Renal cortex interstitium (tissue), 15 donors: ENCODE measurements around the gene NKX6-2. TPM values are rescaled to one million over a fixed set of nuclear protein-coding genes. Genes with fewer than 3 reads are reported as not detected.
"Not testable (repeated sequence)": the region's sequence is repeated elsewhere in the genome, so short reads cannot be mapped to it uniquely, and the experiment has no call there.

Experiments
- DNase-seq, 11 donors: peaks; one replicate each; pipeline ENCODE4 v3.0.0-alpha.2; 2013; ENCODE audit warnings: low read depth in 9 of 11, low spot score in 4 of 11; ENCODE audit errors: extremely low read depth in 1 of 11
- long read RNA-seq, 16 experiments: transcript quantifications; one replicate each; lab custom pipeline, GENCODE V29; 2026
- polyA plus RNA-seq, 3 donors: library from polyadenylated mRNA; unstranded; fragments of 120-200 nt; gene quantifications; one replicate each; pipeline ENCODE4 v1.2.1, GENCODE V29; 2013; ENCODE audit not compliant: insufficient read length in 3 of 3

The NKX6-2 gene
- 1 to 10 TPM; 4.9 to 7.3 (median 6.1) TPM for polyA plus RNA-seq
- long read RNA-seq, donor 1, partial matches to known transcripts: 0 of 2 reads
- long read RNA-seq, donor 1, other reads (novel, unspliced or antisense): 0 of 2 reads
- long read RNA-seq, donor 2: 0 reads
- long read RNA-seq, donor 3, partial matches to known transcripts: 0 of 1 reads
- long read RNA-seq, donor 3, other reads (novel, unspliced or antisense): 0 of 1 reads
- long read RNA-seq, donor 4, partial matches to known transcripts: 0 of 2 reads
- long read RNA-seq, donor 4, other reads (novel, unspliced or antisense): 0 of 2 reads
- long read RNA-seq, donor 5: 0 reads
- long read RNA-seq, donor 6, partial matches to known transcripts: 0 of 1 reads
- long read RNA-seq, donor 6, other reads (novel, unspliced or antisense): 0 of 1 reads
- long read RNA-seq, donor 7, partial matches to known transcripts: 0 of 1 reads
- long read RNA-seq, donor 7, other reads (novel, unspliced or antisense): 0 of 1 reads
- long read RNA-seq, donor 8, partial matches to known transcripts: 0 of 3 reads
- long read RNA-seq, donor 8, other reads (novel, unspliced or antisense): 0 of 3 reads
- long read RNA-seq, donor 9, partial matches to known transcripts: 0 of 2 reads
- long read RNA-seq, donor 9, other reads (novel, unspliced or antisense): 0 of 2 reads
- long read RNA-seq, donor 10, partial matches to known transcripts: 0 of 1 reads
- long read RNA-seq, donor 10, other reads (novel, unspliced or antisense): 0 of 1 reads
- long read RNA-seq, donor 11: 0 reads
- long read RNA-seq, donor 12, partial matches to known transcripts: 0 of 7 reads
- long read RNA-seq, donor 12, other reads (novel, unspliced or antisense): 6 of 7 reads
- long read RNA-seq, donor 13: 0 reads
- long read RNA-seq, donor 14, partial matches to known transcripts: 0 of 3 reads
- long read RNA-seq, donor 14, other reads (novel, unspliced or antisense): 0 of 3 reads
- long read RNA-seq, donor 15: 0 reads
- long read RNA-seq, donor 16, partial matches to known transcripts: 0 of 2 reads
- long read RNA-seq, donor 16, other reads (novel, unspliced or antisense): 0 of 2 reads

DNA sequence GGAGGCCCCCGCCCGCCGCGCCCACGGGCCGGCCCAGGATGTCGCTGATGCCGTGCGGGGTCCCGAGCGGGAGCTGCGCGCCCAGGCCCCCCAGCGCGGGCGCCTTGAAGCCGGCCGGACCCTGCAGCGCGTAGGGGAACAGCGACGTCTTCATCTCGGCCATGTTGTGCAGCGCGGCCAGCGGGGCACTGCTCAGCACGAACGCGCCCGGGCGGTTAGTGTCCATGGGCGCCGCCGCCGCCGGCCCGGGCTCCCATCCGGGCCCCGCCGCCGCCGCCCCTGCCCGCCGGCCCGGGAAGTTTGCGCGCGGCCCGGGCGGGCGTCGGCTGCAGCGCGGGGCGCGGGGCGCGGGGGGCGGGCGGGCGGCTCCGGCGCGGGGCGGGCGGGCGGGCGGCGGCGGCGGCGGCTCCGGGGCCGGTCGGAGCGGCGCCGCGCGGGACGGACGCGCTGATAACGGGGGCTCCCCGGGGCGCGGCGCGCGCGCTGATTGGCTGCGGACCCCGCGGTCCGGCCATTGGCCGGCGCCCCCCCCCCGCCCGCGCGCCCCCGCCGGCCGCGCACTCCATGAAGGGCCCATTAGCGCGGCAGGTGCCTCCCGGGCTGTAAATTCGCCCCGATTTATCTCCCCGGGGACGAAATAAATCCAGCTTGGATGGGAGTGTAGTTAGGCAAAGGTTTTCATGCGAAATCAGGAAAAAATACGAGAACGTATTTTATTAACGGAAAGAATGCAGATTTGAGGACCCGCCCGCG lies at the start of gene NKX6-2:
Gene NKX6-2, minus strand, starts transcription at position 425 of the 753 bp plus-strand sequence. Its CDS starts 199 bp downstream, at position 226.
- no peak for DNase-seq

DNA sequence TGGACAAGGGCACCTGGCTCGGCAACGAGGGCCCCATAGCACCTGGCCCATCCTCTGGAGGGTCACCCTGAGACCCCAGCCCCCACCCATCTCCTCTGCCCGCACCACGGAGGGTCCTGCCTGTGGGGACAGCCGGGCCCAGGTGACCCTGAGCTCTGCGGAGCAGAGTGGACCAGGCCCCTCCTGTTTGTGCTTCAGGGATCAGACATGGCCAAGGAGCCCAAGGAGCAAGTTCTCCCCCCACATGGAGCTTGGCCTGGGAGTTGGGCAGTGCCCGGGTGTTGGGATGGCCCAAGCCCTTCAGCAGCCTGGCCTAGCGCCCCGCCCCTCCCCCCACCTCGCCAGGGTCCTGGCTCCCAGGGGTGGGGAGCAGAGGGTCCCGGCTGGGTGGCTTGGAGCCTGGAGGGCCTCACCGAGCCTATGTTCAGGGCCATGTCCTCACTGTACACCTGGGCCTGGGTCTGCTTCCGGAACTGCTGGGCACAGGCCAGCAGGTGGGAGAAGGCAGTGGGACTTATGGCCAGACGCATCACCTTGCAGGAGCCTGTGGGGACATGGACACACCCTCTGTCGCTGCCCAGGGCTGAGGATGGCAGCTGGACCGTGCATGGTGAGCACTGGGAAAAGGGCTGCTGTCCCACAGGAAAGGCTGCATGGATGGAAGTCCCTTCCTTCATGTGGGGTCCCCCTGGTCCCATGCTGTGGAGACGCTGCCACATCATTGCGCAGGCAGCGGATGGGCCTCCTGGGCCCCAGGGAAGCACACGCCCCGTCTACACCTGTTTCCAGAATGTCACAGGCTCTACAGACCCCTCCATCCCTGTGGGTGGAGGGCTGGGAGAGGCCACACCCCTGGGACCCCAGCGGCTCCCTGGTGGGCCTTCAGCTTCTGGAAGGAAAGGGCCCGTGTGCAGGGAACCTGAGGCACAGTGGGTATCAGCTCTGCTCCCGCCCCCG lies 49.2 kb upstream of the NKX6-2 start:
- no peak for DNase-seq

DNA sequence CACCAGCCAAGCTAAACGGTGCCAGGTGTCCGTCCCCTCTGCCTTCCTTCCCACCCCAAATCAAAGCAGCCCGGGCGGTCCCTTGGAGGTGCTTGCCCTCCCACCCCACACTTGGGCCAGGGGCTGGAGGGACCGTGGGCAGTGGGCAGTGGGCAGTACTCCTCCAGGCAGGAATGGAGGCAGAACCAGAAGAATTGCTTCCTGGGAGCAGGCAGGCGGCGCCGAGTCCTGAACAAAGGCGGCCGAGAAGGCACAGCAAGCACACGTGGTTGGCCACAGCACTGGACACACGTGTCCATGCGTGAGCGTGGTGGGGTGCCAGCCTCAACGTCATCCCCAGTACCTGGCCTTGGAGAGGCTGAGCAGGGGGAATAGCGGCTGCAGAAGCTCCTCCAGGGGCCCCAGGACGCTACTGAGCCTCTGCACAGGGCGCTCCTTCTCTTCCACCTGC lies 48.4 kb upstream of the NKX6-2 start:
- DNase-seq: no peak

DNA sequence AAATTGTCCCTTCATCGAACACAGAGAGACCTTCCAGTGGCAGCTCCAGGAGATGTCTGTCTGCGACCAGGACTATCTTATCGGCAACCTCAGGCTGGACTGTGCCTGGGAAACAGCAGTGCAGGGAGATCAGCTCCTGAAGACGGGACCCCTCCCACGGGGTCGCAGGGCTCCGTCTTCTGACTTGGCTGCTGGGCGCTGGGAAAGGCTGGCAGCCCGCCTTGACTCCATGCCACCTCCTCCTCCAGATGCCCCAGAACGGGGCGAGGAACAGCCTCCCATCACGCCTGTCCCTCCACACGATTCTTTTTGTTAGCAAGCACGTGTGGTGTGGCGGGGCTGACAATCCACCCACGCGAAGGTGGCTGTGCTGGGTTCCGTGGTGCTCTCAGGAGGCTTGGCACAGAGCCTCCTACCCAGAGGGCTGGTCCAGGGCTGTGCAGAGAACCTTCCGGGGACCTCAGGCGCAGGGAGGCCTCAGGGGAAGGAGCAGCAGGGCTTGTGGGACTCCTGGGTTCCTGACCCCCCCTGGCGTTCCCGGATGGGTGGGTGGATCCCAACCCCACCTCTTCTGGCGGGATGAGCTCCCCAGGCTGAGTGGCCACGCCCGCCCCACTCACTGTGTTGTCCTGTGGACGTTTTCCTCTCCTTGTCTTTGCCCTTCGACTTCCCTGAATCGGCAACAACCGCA lies 47.6 kb upstream of the NKX6-2 start:
- no peak for DNase-seq

DNA sequence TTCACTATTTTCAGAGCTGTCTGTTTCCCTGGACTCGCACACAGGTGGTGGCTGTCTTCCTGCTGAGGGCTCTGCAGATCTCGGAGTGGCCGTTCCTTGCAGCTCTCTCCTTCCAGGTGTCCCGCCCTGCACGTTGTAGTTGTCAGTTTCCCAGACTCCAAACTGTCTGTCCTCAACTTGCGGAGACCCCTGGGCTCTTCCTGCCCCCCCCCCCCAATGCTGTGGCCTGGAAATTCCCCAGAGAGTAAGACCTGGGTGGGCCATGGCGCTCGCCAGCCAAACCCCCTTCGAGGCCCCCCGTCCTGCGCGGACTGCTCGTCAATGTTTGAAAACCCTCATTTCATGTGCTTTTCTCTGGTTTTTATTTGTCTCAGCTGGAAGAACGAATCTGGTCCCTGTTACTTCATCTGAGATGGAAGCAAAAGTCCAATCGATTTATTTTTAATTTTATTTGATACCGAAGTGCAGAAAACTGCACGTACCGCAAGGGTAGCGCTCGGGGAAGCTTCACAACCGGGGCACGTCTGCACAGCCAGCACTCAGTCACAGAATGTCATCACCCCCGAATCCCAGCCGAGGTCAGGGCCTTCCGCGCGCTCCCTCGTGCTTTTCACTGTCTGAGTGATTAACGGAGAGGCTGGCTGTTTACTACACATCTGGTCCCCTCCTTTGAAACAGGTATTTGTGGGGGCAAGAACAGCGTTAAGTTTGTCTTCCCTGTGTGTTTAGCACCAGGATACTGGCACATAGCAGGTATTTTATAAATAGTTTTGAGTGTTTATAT lies 46.4 kb upstream of the NKX6-2 start:
- no peak for DNase-seq

DNA sequence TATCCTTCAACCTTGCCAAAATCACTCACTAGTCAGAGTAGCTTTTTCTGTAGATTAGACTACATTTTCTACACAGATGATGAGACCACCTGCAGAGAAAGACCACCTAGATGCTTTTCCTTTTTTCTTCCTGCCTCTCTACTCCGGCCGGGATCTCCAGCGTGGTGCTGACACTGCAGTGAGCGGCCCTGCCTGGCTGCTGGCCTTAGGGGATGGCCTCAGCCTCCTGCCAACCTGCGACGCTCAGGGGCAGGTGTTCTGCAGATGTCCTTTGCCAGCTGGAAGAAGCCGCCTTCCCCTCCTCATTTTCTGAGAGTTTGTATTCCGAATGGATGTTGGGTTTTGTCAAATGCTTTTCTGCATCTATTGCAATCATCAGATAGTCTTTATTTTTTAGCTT lies 43.5 kb upstream of the NKX6-2 start:
- no peak for DNase-seq

DNA sequence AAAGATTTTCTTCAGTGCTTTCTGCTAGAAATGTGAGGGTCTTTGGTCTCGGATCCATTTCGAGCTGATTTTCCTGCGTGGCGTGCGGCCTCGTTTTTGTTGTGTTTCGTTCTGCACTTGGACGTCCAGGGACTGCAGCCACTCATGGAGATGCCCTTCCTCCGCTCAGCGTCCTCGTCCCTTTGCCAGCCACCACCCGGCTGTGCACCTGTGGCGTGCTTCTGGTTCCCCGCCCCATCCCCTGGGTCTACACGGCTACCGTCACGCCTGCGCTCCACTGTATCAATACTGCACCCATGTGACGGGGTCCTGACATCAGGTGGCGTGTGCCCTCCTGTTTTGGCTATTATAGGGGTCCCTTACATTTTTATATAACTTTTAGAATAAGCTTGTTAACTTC lies 42.7 kb upstream of the NKX6-2 start:
- no peak for DNase-seq

DNA sequence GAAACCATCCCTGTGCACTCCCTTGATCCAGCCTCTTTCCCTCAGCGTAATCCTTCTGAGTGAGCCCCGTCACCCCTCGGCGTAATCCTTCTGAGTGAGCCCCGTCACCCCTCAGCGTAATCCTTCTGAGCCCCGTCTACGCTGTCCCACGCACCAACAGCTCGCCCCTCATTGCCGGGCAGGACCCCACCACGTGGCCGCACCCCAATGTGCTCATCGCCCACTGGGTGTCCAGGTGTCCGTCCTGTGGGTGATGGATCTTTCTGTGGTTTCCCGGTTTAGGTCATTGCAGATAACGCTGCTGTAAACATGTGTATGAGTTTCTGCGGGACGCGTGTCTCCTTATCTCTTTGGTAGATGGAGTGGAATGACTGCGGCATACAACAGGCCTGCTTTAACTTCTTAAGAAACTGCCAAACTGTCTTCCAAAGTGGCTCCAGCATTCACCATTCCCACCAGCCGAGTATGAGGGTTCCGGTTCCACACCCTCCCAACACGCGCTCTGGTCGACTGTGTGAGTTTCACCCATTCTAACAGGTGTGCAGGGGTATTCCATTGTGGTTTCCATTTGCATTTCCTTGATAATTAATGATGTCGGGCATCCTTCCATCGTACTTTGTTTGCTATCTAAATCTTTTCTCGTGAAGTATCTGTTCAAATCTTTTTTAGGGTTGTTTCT lies 42.1 kb upstream of the NKX6-2 start:
- DNase-seq: no peak

DNA sequence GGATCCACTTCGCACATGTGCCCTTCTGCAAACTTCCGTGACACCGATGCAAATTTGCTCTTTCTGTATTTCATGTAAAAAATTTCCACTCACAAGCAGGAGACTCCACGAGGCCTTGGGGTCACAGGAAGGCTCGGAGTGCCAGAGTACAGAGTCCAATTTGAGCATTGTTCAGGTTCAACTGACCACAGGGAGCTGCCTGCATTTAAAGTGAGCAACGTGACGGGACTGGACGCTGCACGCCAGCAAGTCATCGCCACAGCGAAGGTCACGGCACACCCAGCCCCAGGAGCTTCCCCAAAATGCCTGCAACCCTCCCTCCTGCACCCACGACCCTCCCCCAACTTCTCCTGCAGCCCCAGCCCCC lies 41.5 kb upstream of the NKX6-2 start:
- no peak for DNase-seq

DNA sequence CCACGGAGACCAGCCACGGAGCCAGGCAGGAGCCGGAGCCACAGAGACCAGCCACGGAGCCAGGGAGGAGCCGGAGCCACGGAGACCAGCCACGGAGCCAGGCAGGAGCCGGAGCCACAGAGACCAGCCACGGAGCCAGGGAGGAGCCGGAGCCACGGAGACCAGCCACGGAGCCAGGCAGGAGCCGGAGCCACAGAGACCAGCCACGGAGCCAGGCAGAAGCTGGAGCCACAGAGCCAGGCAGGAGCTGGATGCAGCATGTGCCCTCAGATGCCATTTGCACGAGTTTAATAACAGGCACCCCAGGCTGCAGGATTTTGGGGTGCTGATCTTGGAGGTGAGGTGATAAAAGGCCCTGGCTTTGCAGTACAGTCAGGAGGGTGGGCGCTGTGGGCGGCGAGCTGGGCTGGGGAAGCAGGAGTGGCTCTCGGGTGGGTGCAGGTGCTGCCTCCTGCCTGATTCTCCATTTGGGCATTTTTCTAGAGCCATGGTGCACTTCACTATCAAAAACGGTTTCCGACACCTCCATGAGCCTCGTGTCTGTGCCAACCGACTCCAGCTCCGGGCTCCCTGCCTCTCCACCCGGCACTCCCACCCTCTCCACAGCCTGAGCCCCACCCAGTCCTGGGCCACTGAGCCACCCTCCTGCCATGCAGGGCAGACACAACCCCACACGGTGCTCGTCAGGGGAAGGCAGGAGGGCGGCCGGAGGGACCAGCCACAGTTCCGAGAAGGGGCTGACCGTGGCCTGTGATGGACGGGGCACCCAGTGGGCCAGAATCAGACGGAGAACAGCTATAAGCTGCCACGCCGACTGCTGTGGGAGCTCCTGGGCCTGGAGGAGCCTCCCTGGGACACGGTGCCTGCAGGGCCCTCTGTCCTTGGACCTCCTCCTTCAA lies 40.8 kb upstream of the NKX6-2 start:
- no peak for DNase-seq

DNA sequence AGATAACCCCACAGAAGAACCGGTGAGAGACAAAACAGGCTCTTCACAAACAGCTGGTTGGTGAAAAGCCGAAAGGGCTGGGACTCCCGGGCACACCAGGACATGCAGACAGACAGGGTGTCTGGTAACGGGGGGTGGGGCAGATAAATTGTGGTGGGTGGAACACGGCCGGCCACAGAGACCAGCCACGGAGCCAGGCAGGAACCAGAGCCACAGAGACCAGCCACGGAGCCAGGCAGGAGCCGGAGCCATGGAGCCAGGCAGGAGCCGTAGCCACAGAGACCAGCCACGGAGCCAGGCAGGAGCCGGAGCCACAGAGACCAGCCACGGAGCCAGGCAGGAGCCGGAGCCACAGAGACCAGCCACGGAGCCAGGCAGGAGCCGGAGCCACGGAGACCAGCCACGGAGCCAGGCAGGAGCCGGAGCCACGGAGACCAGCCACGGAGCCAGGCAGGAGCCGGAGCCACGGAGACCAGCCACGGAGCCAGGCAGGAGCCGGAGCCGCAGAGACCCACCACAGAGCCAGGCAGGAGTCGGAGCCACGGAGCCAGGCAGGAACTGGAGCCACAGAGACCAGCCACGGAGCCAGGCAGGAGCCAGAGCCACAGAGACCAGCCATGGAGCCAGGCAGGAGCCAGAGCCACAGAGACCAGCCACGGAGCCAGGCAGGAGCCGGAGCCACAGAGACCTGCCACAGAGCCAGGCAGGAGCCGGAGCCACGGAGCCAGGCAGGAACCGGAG lies 40.0 kb upstream of the NKX6-2 start:
- not testable (repeated sequence) for DNase-seq

DNA sequence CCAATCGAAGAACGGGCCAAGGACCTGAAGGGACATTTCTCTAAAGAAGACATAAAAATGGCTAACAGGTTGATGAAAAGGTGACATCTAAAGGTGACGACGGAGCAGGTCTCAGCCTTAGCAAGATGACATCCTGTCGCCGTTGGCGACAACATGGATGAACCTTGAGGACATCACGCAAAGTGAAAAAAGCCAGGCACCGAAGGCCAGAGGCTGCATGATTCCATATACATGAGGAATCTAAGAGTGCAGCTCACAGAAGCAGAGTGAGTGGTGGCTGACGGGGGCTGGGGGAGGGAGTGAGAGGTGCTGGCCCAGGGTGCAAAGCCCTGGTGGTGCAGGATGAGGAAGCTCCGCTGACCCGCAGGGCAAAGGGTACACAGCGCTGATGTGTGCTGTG lies 34.1 kb upstream of the NKX6-2 start:
- DNase-seq: no peak

DNA sequence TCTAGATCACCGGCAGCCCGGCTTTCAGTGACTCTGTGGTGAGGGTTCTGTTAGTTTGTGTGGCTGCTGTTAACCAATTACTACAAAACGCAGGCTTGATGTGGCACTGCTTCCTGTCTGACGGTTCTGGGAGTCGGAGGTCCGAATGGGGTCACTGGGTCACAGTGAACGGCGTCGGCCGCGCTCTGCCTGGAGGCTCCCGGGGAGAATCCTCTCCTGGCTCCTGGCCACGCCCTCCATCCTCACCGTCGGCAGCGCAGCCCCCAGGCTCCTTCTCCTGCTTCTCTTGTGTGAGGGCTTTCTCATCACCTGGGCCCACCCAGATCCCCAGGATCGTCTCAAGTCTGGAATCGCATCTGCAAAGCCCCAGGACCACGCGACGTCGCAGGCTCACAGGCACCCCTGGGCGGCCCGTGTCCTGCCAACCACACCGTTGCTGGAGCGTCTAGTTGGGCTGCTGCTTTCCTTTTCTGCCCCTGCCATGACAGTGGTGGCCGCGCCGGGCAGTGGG lies 31.8 kb upstream of the NKX6-2 start:
- DNase-seq: no peak

DNA sequence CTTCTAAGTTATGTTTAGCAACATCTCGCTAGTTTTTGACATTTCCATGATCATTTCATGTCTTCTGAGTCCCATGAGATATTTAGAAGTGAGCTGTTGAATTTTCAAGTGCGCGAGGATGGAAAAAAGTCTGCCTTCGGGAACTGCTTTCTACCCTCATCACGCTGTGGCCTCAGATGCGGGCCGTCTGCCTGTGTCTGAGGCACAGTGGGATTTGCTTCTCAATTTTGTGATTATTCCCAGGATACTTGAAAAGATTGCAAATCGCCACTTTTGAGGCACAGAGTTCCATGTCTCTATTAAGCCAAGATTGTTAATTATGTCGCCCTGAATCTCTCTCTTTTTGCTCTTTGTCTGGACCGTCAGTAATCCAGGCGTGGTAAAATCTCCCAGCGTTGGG lies 30.8 kb upstream of the NKX6-2 start:
- DNase-seq: no peak
